DMS79 treated with DMSO at 0.1 percent for 48 hours (cell line): Measurements from ENCODE around the gene DENND6B.
A peak's percentile ranks its signal among the peaks of the same experiment; 100 is the strongest.
"Not testable (repeated sequence)": the region's sequence is repeated elsewhere in the genome, so short reads cannot be mapped to it uniquely, and the experiment has no call there.

ENCODE experiments used
- DNase-seq: peaks from one replicate; lab custom pipeline; 2025; lab: John Stamatoyannopoulos, UW

DENND6B gene

DNA sequence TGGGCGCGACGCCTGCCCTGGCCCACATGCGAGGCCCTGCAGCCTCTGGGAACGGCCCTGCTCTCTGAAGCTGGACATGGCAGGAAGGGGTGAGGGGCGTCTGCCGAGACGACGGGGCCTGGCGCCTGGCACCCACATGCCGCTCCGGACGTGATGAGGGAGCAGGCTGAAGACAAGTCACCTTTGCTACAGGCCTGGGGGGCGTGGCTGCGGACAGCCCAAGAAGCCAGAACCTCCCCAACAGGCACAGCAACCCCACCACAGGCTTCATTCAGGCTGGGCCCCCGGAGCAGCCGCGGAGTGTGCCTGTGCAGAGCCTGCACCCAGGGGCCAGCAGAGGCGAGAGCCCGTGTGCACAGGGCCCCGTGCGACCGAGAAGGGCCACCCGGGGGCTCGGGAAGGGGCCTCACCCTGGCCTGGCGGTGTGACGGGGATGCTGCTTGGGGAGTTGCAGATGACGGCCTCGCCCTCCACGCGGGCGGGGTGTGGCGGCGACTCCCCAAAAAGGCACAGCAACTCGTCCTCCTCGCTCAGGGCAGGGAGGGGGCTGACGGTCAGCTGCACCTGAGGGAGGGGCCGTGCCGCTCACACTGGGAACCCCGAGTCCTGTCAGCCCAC lies 40.0 kb downstream of the DENND6B start:
- no peak for DNase-seq

DNA sequence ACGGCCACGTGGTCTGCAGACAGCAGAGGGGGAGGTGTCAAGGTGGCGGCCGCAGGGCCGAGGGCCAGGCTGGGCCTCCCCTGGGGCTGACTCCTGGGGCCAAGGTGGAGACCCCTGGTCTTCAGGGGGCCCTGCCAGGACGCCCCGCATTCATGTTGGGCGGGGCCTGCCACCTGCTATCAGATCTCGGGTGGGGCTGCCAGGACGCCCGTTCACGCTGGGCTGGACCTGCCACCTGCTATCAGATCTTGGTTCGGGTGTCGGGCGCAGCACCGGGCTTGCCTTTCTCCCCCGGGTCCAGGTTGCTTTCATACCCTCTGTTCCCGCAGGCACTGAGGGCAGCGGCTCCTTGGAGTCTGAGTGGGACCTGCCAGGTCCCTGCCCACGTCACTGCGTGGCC lies 40.5 kb downstream of the DENND6B start:
- no peak for DNase-seq

- DNase-seq, result no peak
Observed at GRCh38 chr22:50285568-50286229, 41.1 kb downstream of the DENND6B start.

DNA sequence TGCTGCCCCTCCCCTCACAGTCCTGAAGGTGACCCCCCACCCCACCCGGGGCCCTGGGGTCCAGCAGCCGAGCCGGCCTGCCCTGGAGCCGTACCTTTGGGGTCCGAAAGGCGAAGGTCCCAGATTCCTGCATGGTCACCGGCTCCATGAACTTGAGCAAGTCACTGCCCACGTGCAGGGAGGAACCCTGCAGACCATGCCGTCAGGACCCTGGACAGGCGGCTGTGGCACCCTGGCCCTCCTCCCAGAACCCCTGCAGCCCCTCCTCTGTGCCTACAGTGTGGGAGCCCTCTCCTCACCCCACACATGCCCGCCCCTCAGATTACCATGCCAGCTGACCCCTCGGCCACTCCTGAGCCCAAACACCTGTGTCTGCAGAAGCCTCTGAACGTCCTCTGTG lies 42.3 kb downstream of the DENND6B start:
- no peak for DNase-seq

DNA sequence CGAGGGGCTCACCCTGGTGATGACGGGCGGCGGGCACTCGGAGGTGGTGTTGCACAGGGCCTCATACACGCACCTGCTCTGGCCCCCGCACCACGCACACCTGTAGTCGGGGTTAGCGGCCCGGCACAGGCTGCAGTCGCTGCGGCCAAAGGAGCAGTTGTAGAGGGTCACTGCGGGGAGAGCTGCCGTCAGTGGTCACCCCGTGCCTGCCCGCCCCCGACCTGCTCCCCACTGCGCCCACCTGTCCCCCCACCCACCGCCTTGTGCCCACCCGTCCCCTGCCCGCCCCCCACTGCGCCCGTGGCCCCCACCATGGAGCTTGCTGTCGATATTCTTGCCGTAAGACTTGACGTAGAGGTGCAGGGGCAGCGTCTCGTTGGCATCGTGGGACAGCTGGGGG lies 43.0 kb downstream of the DENND6B start:
- DNase-seq, result no peak

DNA sequence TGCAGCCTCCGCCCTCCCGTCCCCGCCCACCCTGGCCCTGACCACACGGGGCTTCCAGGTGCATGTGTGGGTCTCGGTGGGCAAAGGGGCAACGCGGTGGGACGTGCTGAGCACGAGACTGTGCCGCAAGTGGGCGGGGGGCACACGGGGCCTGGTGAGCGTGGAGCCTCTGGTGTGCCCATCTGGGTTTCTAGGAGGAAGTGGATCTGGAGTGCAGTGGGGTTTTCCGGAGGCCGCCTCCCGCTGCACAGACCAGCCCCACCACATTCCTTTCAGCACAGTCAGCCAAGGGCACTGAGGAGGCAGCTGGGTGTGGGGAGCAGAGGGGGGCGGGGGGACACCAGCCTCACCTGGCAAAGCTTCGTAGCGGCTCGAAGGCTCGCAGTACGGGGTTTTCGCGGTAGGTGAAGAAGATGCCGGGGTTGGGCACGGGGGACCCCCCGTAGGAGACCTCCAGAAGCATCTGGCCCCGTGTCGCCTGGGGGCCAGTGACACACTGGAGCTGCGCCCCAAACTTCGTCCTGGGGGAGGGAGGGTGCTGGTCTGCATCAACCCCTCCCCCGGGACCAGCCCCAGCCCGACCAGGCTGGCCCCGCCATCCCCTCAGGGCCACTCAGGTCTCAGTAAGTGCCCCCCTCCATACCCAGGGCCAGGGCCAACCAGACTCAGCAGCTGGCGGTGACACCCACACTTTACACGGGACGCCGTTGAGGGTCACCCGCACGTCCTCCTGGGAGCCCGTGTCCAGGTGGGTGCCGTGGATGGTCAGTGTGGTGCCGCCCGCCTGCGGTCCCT lies 44.3 kb downstream of the DENND6B start:
- DNase-seq, result no peak

DNA sequence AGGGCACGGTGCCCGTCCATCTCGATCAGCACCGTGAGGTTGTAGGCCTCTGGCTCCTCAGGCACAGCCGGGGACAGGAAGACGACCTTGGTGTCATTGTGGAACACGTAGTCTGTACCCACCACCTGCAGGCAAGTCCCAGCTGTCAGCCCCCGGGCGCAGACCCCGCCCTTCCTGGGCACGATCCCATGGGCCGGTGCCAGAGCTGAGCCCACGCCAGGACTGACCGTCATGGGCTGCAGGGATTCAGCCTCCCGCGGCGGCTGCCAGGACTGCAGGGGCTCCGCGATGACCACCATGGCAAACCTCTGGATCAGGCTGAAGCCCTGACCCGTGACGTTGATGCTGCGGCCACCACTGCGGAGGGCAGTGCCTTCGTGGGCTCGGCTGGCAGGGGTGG lies 44.9 kb downstream of the DENND6B start:
- no peak for DNase-seq

DNA sequence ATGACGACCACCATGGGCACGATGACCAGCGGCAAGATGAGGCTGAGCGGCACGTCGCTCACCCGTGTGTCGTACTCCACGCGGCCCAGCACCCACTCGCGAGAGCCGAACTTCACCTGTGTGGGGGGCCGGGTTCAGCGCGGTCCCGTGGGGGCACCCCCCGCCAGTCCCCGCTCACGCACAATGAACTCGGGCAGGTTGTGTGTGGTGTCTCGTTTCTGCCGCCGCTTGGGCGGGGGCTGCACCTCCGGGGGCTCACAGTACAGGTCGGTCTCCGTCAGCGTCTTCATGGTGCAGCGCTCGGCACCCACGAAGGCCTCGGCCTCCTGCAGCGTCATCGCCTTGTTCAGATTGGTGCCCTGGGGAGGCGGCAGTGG lies 45.4 kb downstream of the DENND6B start:
- no peak for DNase-seq

- no peak for DNase-seq
Observed at GRCh38 chr22:50280708-50281383, 46.0 kb downstream of the DENND6B start.

DNA sequence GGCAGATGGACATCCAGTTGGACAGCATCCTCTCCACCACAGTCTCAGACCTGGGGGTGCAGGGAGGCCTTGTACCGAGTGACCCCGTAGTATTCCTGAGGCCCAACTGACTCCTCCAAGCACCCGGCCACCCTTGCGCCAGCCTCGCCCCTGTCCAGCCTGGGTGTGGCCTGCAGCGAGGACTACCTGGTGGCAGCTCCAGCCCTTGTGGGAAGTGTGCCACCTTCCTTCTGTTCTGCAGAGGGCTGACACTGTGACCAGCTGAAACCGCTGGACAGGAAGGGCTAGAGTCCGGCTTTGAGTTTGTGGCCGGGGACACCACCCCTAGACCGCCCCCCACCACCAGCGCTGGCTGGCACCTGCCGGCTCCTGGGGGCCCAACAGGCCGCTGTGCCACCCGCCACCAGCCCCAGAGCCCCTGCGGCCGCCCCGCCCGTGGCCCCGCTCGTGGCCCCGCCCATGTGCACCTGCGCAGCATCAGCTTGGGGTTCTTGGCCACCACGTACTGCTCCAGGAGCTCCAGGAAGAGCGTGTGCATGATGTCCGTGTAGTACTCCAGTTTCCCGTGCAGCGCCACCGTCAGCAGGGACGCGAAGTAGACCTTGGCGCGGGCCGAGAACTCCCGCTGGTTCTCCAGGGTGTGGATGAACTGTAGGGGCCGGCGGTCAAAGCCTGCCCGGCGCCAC lies 46.6 kb downstream of the DENND6B start:
- DNase-seq, result no peak

DNA sequence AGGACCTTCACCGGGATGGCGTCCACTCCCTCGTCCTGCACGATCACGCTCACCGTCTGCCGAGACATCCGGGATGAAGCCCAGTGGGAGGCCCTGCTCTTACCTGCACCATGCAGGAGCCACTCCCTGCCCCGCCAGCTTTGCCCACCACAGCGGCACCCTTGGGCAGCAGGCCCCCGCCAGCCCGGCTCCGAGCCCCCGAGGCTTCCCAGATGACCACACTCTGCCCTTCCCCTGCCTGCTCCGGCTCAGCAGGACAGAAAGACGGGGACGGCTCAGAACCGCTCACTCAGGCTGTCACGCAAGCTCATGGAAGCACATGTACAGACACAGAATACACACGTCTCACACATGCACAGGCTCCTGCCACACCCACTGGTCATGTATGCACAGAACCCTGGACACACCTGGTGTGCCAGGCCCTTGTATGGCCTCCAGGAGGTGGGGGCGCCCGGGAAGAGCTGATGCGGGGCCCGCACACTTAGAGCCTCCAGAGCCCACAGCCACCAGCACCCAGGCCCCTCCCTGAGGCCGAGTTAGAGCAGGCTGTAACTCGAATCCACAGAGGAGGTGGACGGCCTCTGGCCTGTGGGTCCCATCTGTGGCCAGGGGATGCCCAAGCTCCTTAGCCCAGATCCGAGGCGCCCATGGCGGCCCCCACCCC lies 47.7 kb downstream of the DENND6B start:
- DNase-seq, result no peak

GRCh38 chr22:50278461-50278860 lies 48.4 kb downstream of the DENND6B start:
- no peak for DNase-seq

GRCh38 chr22:50277761-50278160 lies 49.1 kb downstream of the DENND6B start:
- DNase-seq, result no peak

- no peak for DNase-seq
Observed at GRCh38 chr22:50276143-50276542, 50.7 kb downstream of the DENND6B start.

- no peak for DNase-seq
Observed at GRCh38 chr22:50275181-50276055, 51.4 kb downstream of the DENND6B start.

- no peak for DNase-seq
Observed at GRCh38 chr22:50274771-50275170, 52.0 kb downstream of the DENND6B start.

DNA sequence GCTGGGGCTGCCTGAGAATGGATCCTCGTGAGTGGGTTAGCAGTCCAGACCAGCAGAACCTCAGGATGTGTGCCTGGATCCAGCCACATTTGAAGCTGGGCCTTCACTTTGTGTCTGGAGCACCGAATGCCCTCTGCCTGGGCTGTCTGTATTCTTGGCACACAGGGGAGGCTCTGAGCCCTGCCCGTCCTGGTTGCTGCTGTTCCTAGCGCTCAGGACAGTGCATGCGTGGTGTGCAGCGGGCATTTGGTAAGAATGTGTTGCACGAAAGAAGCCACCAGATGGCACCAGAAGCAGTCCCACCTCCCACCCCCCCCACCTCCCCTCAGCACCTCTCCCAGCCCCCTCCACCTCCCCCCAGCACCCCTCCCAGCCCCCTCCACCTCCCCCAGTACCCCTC lies 52.5 kb downstream of the DENND6B start:
- DNase-seq, result peak; percentile 1

GRCh38 chr22:50273781-50274180 lies 53.0 kb downstream of the DENND6B start:
- not testable (repeated sequence) for DNase-seq

DNA sequence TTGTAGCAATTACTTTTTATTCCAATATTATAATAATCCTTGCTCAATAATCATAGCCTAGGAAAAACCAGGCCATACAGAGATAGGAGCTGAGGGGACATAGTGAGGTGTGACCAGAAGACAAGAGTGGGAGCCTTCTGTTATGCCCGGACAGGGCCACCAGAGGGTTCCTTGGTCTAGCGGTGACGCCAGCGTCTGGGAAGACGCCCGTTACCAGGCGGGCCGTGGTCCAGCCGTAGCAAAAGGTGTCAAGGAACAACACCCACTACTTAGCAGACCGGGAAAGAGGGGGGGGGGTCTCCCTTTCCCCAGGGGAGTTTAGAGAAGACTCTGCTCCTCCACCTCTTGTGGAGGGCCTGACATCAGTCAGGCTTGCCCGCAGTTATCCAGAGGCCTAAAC lies 53.5 kb downstream of the DENND6B start:
- not testable (repeated sequence) for DNase-seq

DNA sequence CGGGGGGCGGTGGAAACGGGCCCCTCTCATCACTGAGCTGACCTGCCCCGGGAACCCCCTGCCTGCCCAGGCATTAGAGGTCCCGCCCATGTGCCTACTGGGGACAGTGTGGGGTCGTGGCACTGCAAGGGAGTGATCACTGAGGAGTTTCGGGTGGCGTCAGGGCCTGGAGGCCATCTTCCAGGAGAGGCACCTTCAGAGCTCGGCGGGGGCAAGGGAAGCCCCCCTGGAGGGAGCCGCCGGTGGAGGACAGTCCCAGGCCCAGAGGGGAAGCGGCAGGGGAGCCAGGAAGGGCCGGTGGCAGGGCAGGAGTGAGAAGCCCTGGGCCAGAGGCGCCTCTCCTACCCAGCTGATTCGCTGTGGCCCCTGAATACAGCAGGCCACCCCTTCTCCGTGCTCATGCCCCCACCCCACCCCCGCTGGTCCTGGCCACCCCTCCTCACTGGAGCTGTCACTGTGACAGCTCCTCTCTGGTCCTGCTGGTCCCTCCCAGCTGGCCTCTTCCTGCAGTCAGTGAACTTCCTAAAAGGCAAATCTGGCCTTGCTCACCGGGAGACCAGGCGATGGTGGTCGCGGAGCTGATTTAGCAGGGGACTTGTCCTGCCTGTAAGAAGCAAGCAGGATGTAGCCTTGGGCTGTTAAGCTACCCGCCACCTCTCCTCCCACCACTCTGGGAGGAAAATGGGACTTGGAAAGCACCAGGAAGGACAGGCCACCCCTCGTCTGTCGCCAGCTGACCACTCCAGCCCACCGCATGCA lies 54.6 kb downstream of the DENND6B start:
- no peak for DNase-seq
